Lower leg skin (tissue), 3 donors: ENCODE measurements around the gene ST3GAL5.

ENCODE experiments used
- POLR2A ChIP-seq, 2 donors: fragments of 450-650 bp; IDR thresholded peaks; one replicate each; pipeline ENCODE4 v1.6.1; 2016 to 2017; ENCODE audit warnings: antibody characterized with exemption in 2 of 2, mild to moderate bottlenecking in 1 of 2, moderate library complexity in 1 of 2
- TF ChIP-seq, protein P1 (sequence below), 3 donors: fragments of 450-650 bp; IDR thresholded peaks; one replicate each; pipeline ENCODE4 v1.5.1; 2016; ENCODE audit warnings: antibody characterized with exemption in 3 of 3, mild to moderate bottlenecking in 3 of 3, moderate library complexity in 2 of 3

DNA sequence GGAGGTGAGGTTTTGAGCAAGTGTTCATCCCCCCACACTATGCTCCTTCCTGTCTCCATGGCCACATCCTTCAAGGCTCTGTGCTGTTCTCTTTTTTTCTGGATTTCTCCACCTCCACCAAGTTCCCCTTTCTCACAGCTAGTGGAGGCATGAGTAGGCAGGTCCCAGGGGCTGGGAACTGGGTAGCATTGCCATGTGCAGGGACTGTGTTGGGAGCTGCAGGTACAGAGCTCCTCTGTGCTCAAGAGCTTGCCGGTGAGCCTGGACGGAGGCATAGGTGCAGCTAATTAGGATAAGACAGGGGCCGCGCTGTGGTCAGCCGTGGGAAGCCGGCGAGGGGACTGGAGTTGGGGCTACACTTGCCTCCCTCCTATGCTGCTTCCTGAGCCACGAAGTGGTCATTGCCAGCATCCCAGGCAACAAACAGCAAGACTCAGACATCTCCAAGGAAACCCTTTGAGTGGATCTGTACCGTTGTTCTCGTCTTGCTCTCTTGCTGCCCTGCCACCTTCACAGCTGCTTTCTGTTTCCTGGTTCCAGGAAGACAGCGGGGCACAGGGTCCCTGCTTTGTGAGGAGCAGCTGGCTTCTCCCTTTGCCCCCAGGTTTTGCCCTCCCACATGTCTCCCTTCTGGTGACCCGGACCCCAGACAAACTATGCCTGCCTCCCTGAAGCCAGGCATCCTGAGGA is 98.1 kb downstream of the ST3GAL5 start:
- TF ChIP-seq, protein P1, sequence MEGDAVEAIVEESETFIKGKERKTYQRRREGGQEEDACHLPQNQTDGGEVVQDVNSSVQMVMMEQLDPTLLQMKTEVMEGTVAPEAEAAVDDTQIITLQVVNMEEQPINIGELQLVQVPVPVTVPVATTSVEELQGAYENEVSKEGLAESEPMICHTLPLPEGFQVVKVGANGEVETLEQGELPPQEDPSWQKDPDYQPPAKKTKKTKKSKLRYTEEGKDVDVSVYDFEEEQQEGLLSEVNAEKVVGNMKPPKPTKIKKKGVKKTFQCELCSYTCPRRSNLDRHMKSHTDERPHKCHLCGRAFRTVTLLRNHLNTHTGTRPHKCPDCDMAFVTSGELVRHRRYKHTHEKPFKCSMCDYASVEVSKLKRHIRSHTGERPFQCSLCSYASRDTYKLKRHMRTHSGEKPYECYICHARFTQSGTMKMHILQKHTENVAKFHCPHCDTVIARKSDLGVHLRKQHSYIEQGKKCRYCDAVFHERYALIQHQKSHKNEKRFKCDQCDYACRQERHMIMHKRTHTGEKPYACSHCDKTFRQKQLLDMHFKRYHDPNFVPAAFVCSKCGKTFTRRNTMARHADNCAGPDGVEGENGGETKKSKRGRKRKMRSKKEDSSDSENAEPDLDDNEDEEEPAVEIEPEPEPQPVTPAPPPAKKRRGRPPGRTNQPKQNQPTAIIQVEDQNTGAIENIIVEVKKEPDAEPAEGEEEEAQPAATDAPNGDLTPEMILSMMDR (IDR thresholded peaks at IDR 0.05), result no peak
- no peak for TF ChIP-seq POLR2A (IDR thresholded peaks at IDR 0.05)
